AG10803 (cell line): ENCODE results near the gene WDPCP.

Source experiments
- DNase-seq: peaks from one replicate; pipeline ENCODE4 v3.0.0; 2010; ENCODE audit warnings: low read depth
- H3K4me3 ChIP-seq: 2 replicates; pipeline ENCODE4 v1.5.1; 2011; ENCODE audit warnings: mild to moderate bottlenecking, low read length, control low read depth
- TF ChIP-seq, protein P1 (sequence below): conservative IDR thresholded peaks from 2 replicates; pipeline ENCODE4 v1.5.1; 2011; ENCODE audit warnings: mild to moderate bottlenecking, low read length, control low read depth, inconsistent platforms

Gene WDPCP

GRCh38 chr2:63506320-63506719, 82.0 kb downstream of the WDPCP start:
- TF ChIP-seq, protein P1, sequence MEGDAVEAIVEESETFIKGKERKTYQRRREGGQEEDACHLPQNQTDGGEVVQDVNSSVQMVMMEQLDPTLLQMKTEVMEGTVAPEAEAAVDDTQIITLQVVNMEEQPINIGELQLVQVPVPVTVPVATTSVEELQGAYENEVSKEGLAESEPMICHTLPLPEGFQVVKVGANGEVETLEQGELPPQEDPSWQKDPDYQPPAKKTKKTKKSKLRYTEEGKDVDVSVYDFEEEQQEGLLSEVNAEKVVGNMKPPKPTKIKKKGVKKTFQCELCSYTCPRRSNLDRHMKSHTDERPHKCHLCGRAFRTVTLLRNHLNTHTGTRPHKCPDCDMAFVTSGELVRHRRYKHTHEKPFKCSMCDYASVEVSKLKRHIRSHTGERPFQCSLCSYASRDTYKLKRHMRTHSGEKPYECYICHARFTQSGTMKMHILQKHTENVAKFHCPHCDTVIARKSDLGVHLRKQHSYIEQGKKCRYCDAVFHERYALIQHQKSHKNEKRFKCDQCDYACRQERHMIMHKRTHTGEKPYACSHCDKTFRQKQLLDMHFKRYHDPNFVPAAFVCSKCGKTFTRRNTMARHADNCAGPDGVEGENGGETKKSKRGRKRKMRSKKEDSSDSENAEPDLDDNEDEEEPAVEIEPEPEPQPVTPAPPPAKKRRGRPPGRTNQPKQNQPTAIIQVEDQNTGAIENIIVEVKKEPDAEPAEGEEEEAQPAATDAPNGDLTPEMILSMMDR: no peak
- no peak overlapping the region for H3K4me3 ChIP-seq
- DNase-seq: no peak

- DNase-seq: no peak
- TF ChIP-seq, protein P1: no peak
- H3K4me3 ChIP-seq: no peak overlapping the region
Observed at GRCh38 chr2:63503818-63504217, 84.5 kb downstream of the WDPCP start.

GRCh38 chr2:63500398-63500797, 87.9 kb downstream of the WDPCP start:
- DNase-seq: no peak
- H3K4me3 ChIP-seq: no peak overlapping the region
- TF ChIP-seq, protein P1: no peak

DNA sequence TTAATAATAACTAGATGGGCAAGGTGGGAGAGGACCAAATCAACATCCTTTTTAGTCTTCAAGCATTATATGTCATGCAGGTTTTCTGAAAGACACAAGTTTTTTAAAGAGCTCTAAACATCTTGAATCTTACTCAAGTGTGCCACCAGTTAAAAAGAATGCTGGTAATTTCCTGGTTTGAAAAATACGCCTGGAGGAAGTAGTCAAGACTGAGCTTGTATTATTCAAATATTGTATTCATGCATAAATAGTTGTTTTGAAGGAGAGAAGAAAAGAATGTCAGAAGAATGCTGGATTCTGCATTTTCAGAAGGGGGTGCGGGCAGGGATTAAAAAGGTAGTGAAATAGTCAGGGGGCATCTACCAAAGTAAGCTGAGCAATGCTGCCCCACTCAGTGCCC, 90.7 kb downstream of the WDPCP start:
- DNase-seq: no peak
- TF ChIP-seq, protein P1: no peak
- H3K4me3 ChIP-seq: no peak overlapping the region

GRCh38 chr2:63494968-63495367, 93.3 kb downstream of the WDPCP start:
- DNase-seq: no peak
- H3K4me3 ChIP-seq: no peak overlapping the region
- TF ChIP-seq, protein P1: no peak

DNA sequence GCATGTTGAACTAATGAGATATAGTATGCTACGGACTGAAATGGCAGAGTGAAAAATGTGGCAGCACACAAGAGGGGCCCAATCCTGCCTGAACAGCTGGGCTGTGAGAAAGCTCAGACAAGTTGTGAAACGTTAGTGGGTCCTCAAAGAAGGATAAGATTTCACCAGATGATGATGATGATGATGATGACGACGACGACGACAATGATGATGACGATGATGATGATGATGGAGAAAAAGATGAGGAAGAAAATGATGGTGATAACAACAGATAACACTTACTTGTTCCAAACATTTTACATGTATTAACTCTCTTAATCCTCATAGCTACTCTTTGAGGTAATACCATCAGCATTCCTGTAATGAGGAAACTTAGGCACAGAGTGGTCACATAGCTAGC, 94.2 kb downstream of the WDPCP start:
- DNase-seq: no peak
- H3K4me3 ChIP-seq: no peak overlapping the region

DNA sequence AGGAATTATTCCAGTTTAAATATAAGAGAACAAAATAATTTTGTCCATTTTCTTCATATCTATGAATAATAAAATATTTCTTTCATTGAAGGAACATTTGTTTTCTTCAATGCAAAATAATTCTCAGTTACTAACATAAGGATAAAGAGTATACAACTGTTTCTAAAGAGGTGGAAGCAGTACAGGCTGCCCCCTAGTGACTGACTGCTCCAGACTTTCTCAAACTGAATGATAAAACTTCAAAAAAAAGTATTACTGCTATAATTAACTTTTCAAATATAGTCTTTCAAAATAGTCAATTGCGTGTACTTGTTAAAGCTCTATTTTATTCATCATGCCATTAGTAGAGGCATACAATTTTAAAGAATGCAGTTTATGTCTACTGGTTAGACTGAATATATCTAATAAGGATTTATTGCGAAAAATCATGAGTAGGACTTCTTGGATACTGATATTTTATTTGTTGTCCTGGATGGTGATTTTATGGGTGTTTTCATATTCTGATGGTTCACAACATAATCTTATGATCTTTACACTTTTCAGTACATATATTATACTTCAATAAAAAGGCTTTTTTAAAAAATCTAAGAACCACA, 100.1 kb downstream of the WDPCP start:
- DNase-seq: peak; percentile 49
- TF ChIP-seq, protein P1: peak; percentile 82
- no peak overlapping the region for H3K4me3 ChIP-seq

More for the DNA sequence above, 94.2 kb downstream of the WDPCP start:
- TF ChIP-seq, protein P1: no peak
